OCI-LY3 (cell line): ENCODE measurements around the gene MYL5.
"Not testable (repeated sequence)": the region's sequence is repeated elsewhere in the genome, so short reads cannot be mapped to it uniquely, and the experiment has no call there.

Experiments used
- H2AFZ ChIP-seq: fragments of 200-600, 300-600 bp; shearing (Covaris generic); 2 replicates; pipeline ENCODE4 v1.6.0; 2014; ENCODE audit warnings: antibody characterized with exemption, low read depth, low read length
- H3K27ac ChIP-seq: fragments of 200-600, 300-600 bp; sonication (generic); 2 replicates; pipeline ENCODE4 v1.5.1; 2014; ENCODE audit warnings: mild to moderate bottlenecking, low read length, moderate library complexity, mixed read lengths
- H3K27me3 ChIP-seq: fragments of 200-600, 300-600 bp; sonication (generic); 2 replicates; pipeline ENCODE4 v1.6.1; 2014; ENCODE audit warnings: low read depth, low read length, mixed read lengths
- H3K36me3 ChIP-seq: fragments of 200-600, 300-600 bp; sonication (generic); replicated peaks from 2 replicates; pipeline ENCODE3; 2014; ENCODE audit warnings: low read depth, low read length, mixed read lengths
- H3K4me1 ChIP-seq: fragments of 300-600, 200-600 bp; sonication (generic); 2 replicates; pipeline ENCODE4 v1.6.1; 2014; ENCODE audit warnings: low read length, mixed read lengths
- H3K4me2 ChIP-seq: fragments of 200-600, 300-600 bp; sonication (generic); 2 replicates; pipeline ENCODE4 v1.6.1; 2014; ENCODE audit warnings: low read length, mixed read lengths
- H3K4me3 ChIP-seq: fragments of 300-600, 200-600 bp; sonication (generic); 2 replicates; pipeline ENCODE4 v1.5.1; 2014; ENCODE audit warnings: antibody characterized with exemption, mild to moderate bottlenecking, low read length, moderate library complexity
- H3K79me2 ChIP-seq: fragments of 300-600, 200-600 bp; shearing (Covaris generic); 2 replicates; pipeline ENCODE4 v1.6.1; 2014; ENCODE audit warnings: mild to moderate bottlenecking, low read length, mixed read lengths
- H3K9ac ChIP-seq: fragments of 300-600, 200-600 bp; shearing (Covaris generic); 2 replicates; pipeline ENCODE4 v1.6.0; 2014; ENCODE audit warnings: mild to moderate bottlenecking, low read length, moderate library complexity
- H3K9me3 ChIP-seq: fragments of 200-600, 300-600 bp; shearing (Covaris generic); 2 replicates; pipeline ENCODE4 v1.6.1; 2014; ENCODE audit warnings: low read length, mixed read lengths; ENCODE audit not compliant: insufficient read depth
- H4K20me1 ChIP-seq: fragments of 200-600, 300-600 bp; sonication (generic); 2 replicates; pipeline ENCODE4 v1.6.1; 2016; ENCODE audit warnings: low read length, mixed read lengths; ENCODE audit not compliant: insufficient read depth
- CTCF ChIP-seq: fragments of 200-600, 300-600 bp; sonication (generic); IDR thresholded peaks from 2 replicates; pipeline ENCODE4 v1.5.1; 2014; ENCODE audit warnings: antibody characterized with exemption, low read length, low read depth
- EZH2phosphoT487 ChIP-seq: fragments of 200-600 bp; shearing (Covaris generic); IDR thresholded peaks from 2 replicates; pipeline ENCODE4 v1.6.1; 2018; ENCODE audit warnings: antibody characterized with exemption, mixed run types, low read depth

Gene MYL5

GRCh38 chr4:689723-690122 is 15.4 kb downstream of the MYL5 start:
- H3K36me3 ChIP-seq: no peaks in the 10 kb centered on the region
- TF ChIP-seq CTCF: no peak
- TF ChIP-seq EZH2phosphoT487: no peak
- H3K4me1 ChIP-seq: no peaks in the 10 kb centered on the region
- H4K20me1 ChIP-seq: no peaks in the 10 kb centered on the region
- H3K9ac ChIP-seq: no peak overlapping the region
- H2AFZ ChIP-seq: no peak overlapping the region
- H3K9me3 ChIP-seq: no peaks in the 10 kb centered on the region
- H3K4me2 ChIP-seq: no peak overlapping the region
- H3K27ac ChIP-seq: no peak overlapping the region
- no peak overlapping the region for H3K4me3 ChIP-seq
- H3K27me3 ChIP-seq: no peaks in the 10 kb centered on the region
- no peaks in the 10 kb centered on the region for H3K79me2 ChIP-seq

GRCh38 chr4:692771-693554 is 18.6 kb downstream of the MYL5 start:
- Histone ChIP-seq H3K4me2 (no peak overlapping the region), H3K9me3 (no peaks in the 10 kb centered on the region), H3K27me3 (no peaks in the 10 kb centered on the region), H2AFZ (no peak overlapping the region), H3K36me3 (no peaks in the 10 kb centered on the region), H3K9ac (no peak overlapping the region), H3K4me1 (no peaks in the 10 kb centered on the region), H3K79me2 (no peaks in the 10 kb centered on the region), H4K20me1 (no peaks in the 10 kb centered on the region), H3K4me3 (no peak overlapping the region), H3K27ac (no peak overlapping the region)
- no peak for TF ChIP-seq CTCF
- no peak for TF ChIP-seq EZH2phosphoT487

DNA sequence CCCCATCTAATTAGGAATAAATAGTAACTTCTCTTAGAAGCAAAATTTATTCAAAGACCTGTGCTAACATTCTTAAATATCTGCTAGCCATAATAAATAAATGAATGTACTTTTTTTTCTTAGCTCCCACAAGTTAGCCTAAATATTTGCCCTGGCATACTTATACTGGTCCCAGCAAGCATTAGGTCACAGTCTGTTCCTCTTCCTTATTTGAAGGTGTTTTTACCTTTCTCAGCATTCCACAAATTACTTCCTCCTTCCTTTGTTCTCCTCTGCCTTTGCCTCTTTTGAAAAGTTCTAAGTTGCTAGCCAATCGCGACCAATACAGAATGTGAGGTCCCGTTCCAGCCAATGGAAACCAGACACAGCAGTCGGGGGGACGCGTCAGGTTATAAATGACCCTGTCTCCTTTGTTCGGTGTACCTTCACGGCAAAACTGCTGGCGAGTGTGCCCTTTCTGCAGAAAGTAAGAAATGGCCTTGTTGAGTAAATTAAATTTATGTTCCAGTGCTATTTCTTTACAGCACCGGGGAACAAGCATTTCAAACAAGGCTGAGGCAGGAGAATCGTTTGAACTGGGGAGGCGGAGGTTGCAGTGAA is 20.1 kb downstream of the MYL5 start:
- H3K27me3 ChIP-seq, H3K9ac ChIP-seq, H4K20me1 ChIP-seq, H3K79me2 ChIP-seq, H2AFZ ChIP-seq, H3K27ac ChIP-seq, H3K9me3 ChIP-seq, H3K4me2 ChIP-seq, H3K4me3 ChIP-seq, H3K36me3 ChIP-seq: not testable (repeated sequence)
- H3K4me1 ChIP-seq: peaks cover 12% of the 10 kb centered on the region

DNA sequence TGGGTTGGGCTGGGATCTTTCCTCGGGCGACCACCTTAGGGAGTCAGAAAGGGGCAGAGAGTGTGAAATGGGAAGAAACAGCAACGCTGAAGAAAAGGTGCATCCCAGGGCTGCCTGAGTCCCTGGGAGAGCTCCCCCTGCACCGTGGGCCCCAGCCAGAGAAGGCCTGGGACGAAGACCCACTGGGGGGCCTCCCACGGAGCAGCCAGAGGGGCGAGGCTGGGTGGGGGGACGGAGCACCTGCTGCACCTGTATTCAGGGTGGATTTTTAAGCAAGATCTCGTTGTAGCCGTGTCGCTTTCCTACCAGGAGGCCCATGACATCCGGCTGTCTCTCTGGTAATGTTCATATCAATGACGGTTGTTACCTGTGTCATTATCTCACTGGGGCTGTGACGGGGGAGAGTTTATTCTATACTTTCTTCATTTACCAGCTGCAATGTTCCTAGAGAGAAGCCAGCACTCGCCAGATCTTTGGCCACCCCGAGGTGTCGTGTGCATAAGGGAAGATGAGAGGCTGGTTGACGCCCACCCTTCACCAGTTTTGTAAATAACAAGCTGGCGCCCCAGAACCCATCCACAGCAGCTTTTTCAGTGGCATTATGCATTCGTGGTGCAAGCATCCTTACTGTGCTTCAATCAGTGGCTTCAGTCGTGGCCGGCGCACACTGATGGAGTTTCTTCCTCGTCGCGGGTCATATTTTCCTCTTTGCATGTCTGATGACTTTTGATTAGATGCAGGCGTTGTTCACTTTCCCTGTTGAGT is 25.7 kb downstream of the MYL5 start:
- Histone ChIP-seq H3K4me1 (peaks cover 23% of the 10 kb centered on the region), H3K4me2 (peak overlapping the region; percentile 66), H2AFZ (no peak overlapping the region), H3K9ac (peak overlapping the region; percentile 27; the same call in 1 of the 2 replicates), H3K4me3 (peak overlapping the region; percentile 44), H3K27ac (peak overlapping the region; percentile 69), H3K9me3 (no peaks in the 10 kb centered on the region), H3K79me2 (no peaks in the 10 kb centered on the region), H3K36me3 (no peaks in the 10 kb centered on the region), H3K27me3 (no peaks in the 10 kb centered on the region), H4K20me1 (no peaks in the 10 kb centered on the region)
- TF ChIP-seq CTCF: no peak
- TF ChIP-seq EZH2phosphoT487: no peak
